T47D (cell line): ENCODE measurements around the gene CREB5.

Experiments used
- DNase-seq, 2 experiments: peaks; one replicate each; pipeline versions ENCODE4 v3.0.0 to v3.0.0-alpha.2; 2011 to 2012; ENCODE audit warnings: low read depth in 1 of 2, low spot score in 1 of 2
- JUND ChIP-seq: IDR thresholded peaks from 2 replicates; pipeline ENCODE4 v1.6.1; 2012; ENCODE audit warnings: low read depth
- in situ Hi-C: cut with HindIII; loops from 2 replicates; pipeline ENCODE4 v1.10.0; 2016; ENCODE audit warnings: low sequenced_read_pairs, low pct_unique_long_range_greater_than_20kb

Gene CREB5

DNA sequence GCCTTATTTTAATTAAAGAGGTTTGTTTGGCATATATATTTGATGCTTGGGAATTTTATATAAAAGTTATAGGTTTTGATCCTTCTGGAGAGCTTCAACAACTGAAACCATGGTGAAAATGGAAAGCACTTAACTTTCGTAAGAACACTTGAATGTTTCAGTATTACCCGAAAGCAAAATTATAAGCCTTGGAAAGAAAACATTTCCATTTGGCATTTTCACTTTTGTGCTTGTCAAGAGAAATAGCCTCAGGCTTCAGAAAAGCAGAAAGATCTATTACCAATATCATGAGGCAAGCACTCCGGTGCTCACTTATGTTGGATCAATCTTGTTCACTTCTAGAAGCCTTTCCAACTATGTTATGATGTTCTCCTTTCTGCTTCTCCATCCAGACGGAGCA lies 289.9 kb downstream of the CREB5 start:
- no peak for TF ChIP-seq JUND
- DNase-seq, result no peak
- in situ Hi-C loops, result no loop called here

DNA sequence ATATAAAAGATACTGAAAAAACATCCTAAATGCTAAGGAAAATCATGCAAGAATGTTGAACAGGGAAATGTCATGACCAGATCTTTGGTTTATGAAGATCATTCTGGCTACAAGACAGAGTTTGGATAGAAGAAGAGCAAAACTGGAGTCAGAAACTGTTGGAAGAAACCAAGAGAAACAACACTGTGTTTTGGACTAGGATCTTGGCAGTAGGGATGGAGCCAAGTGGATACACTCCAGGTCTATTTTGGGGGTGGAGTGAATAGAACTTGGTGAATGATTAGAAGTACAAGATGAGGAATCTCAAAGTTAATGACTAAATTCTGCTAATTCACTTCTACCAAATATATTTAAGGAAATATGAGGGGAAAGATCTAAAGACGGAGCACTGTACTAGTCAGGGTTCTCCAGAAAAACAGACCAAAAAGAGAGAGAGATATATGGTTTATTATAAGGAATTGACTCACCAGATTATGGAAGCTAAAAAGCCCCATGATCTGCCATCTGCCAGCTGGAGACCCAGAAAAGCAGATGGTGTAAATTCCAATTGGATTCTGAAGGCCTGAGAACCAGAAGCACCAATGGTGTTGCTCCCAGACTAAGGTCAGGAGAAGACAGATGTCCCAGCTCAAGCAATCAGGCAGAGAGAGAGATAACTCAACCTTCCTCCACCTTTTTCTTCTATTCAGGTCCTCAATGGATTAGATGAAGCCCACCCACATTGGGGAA lies 290.9 kb downstream of the CREB5 start:
- no peak for TF ChIP-seq JUND
- no peak for DNase-seq
- in situ Hi-C loops, result no loop called here

DNA sequence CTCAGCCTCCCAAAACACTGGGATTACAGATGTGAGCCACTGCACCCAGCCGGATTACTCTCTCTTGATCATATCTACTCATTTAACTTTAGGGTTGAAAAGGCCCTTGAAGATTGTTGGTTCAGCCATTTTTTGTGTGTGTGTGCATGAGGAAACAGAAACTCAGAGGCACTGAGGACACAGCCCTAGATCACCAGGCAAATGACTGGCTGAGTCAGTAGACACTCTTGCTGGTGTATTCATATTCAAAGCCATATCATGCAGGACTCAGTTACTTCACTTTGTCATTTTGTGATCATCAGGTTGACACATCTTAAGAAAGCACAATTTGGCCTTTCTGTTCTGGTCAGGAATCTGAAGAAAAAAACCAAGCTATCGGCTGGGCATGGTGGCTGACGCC lies 292.4 kb downstream of the CREB5 start:
- no peak for TF ChIP-seq JUND
- in situ Hi-C loops, result no loop called here
- no peak for DNase-seq

DNA sequence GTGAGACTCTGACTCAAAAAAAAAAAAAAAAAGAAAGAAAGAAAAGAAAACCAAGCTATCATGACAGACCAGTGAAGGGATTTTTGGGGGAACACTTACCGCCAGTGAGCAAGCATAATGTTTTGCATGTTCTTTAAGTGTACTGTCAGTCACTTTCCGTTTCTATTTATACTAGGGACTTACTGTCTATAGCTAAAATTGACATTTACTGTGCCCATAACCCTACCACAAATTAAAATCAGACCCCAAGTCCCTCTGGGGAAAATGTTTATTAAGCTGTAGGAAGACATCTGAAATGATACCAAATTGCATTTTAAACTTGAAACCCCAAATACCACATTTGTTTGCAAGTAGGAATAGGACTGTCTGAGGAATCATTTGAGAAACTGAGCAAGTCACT lies 293.0 kb downstream of the CREB5 start:
- no peak for DNase-seq
- in situ Hi-C loops, result no loop called here
- TF ChIP-seq JUND, result no peak

DNA sequence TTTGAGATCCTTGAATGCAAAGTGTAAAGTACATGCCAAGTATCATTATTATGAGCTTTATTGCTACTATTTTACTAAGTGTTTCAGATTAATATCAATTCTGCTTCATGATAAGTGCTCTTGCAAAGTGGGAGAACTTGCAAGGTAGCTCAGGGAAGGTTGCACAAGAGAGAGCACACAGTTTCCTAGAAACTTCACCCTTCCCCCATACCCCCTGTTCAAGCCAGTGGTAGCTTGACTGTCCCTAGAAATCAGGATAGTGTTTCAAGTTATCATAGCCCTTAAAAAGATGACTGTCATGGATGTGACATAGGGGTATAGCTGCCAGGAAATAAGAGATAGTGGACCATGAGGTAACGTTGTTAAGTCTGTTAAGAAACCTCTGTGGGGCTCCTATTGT lies 294.3 kb downstream of the CREB5 start:
- TF ChIP-seq JUND, result no peak
- DNase-seq, result peak in 1 of 2 experiments; percentile 20
- in situ Hi-C loops, result no loop called here

DNA sequence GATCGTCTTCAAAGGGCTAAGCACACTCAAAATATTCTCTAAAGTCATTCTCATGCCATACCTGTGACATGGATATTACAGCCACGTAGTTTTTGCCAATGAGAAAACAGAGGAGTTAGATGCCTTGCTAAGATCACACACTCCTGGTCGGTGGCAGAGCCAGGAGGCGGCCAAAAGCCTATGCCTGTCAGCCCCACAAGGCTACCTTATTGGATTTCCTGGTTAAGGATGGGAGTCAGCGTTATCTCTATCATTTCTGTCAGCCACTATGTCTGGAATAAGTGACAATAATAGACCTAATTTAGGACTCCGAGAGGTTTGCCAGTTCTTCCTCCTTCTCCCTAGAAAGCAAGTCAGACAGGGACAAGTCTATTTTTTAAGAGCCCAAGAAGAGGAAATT lies 295.0 kb downstream of the CREB5 start:
- TF ChIP-seq JUND, result no peak
- DNase-seq, result no peak
- in situ Hi-C loops, result no loop called here

DNA sequence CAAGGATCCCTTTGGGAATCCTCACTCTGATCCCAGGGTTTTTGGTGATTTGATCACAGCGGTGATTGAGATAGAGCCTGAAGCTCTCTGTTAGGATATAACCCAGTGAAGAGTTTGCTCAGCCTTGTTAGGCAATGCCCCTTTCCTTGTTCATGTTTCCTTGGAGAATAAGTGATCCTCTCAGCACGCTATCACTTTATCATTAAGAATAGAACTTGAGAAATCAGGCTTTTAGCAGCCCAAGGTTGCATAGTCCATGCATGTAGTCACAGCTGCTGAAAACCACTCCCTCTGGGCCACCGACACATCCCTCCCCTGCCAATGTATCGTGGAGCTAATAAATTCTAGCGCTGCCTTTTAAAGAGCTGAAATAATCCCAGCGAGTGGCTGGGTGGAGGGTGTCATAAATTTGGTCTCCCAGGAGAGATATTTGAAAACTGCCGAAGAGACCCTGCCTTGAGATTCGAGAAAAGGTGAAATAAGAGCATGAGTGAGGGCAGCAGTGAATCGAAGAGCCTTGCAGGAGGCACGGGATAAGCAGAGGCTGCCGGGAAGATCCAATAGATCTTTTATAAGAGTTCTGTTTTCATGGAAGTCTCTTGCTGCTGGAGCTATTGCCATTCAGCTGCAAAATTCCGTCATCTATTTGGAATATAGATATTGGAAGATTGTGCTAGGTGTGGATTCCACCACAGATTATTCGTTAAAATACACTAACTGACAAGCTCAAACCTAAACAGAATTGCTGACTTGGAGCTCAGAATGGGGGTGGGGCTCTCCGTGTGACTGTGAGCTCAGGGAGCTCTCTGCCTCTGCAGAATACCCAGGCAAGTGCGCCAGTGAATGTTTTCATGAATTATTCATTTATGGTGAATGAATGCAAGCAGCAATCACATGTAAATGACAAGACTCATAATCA lies 296.0 kb downstream of the CREB5 start:
- no peak for TF ChIP-seq JUND
- DNase-seq, result no peak
- in situ Hi-C loops, result no loop called here

DNA sequence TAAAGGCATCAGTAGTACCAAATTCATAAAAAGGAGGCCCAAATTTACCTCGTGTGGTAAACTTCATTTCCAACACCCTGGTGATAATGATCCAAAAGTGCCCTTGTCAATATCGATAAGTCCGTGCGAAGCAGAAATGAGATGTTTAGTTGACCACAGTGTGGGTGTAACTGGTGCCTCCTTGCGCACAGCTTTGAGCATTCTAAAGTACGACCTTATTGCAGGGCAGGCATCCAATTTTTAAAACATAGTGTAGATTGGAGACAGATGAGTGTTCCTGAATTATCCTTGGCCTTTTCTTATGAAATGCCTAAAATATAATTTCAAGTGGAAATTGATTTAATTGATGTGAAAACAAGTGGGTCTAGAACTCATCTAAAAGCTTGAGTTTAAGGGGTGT lies 297.4 kb downstream of the CREB5 start:
- no peak for DNase-seq
- no peak for TF ChIP-seq JUND
- in situ Hi-C loops, result no loop called here

DNA sequence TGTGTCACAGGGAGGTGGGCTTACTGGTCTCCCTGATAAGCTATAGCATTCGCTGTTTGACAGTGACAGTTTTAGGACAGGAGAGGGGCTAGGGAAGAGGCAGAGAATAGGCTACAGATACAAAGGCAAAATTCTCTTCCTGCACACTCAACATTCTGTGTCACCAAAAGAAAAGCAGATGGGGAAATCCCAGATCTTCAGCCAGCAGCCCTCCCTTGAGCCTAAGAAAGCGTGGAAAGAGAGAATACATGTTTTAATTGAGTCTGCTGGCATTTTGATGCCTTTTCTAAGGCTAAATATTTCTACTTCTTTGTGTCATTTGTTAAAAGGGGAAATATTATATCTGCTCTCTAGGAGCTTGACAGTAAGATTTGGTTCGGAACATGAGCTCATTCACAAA lies 298.8 kb downstream of the CREB5 start:
- in situ Hi-C loops, result no loop called here
- TF ChIP-seq JUND, result no peak
- DNase-seq, result no peak

DNA sequence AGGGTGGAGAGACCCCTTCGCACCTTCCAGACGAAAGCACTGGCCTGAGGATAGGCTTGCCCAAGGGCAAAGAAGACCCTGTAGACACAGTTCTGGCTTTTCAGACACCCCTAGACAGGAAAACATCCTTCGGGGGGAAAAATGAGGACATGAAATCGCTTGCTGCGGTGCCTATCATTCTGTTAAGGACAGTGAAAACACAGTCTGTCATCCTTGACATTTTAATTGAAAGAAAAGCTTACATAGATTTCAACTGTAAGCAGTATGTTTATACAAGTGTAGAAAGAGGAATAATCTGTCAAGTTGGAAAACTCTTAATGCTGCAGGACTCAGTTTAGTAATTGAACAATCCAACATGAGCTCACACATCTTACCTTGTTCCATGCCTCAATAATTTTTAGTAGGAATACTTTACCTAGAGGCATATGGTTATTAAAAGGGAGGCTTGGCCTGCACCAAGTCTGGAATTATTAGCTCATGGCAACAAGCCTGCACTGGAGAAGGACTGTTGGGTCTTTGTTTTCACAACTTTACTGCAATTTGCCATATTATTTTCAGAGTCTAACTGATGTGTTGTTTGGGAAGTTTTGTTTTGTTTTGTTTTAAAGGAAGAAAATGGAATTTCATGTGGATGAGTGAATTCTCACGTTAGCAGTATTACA lies 302.3 kb downstream of the CREB5 start:
- DNase-seq, result no peak
- no peak for TF ChIP-seq JUND
- in situ Hi-C loops, result no loop called here

DNA sequence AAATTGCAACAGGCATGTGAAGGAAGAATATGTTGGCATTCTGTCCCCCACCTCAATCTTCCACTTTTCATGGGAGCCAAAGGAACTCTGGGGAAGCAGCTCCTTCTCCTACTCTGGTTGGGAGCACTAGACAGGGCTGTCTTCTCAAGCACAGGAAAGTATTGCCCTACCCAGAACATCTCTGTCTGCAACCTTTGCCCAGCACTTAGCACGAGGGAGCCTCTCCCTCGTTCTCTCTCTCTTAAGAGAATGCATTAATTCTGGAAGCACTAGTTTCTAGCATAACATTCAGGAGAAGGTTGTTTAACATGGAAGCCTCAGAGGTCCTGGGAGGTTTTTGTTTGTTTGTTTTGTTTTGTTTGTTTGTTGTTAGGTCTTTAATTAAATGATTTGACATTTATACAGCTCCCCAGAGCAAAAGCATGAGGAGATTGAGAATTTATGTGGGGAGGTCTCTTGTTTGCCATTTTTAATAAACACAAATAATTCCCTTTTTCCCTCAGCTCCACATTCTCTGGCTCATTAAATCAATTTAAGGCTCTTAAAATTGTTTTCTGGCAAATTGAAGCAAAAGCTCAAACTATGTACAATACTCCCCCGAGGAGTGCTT lies 305.2 kb downstream of the CREB5 start:
- DNase-seq, result no peak
- no peak for TF ChIP-seq JUND
- in situ Hi-C loops, result no loop called here

DNA sequence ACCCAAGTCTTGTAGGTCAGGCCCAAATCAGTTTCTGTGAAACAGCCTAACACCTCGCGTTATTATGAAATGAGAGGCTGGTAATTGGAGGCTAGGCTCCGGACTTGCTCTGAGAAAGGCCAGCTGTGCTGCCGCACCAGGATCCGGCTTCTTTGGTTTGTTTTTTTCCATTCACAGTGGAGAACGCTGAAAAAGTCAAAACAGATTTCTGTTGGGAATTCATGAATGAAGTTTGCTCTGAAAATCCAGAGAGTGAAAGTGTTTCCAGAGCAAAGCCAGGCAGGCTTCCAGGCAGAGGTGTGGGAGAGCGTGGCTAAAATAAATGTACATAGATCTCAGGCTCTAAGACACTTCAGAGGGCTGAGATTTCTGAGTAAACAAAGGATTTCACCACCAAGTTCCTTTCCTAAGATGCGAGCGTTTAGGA lies 305.8 kb downstream of the CREB5 start:
- DNase-seq, result no peak
- in situ Hi-C loops, result no loop called here
- no peak for TF ChIP-seq JUND
